T1000 (cell line): ENCODE data around the gene AVPI1.
"Not testable (repeated sequence)": the region's sequence is repeated elsewhere in the genome, so short reads cannot be mapped to it uniquely, and the experiment has no call there.

Source experiments
- DNase-seq: peaks from one replicate; lab custom pipeline; 2025; ENCODE audit warnings: mixed read lengths; lab: John Stamatoyannopoulos, UW

AVPI1 gene

GRCh38 chr10:97640174-97640867 is 46.7 kb downstream of the AVPI1 start, which contains the start of gene PI4K2A:
PI4K2A (plus strand) TSS chr10:97640671; CDS start chr10:97640743, 72 bp downstream.
- peak; percentile 99 for DNase-seq

DNA sequence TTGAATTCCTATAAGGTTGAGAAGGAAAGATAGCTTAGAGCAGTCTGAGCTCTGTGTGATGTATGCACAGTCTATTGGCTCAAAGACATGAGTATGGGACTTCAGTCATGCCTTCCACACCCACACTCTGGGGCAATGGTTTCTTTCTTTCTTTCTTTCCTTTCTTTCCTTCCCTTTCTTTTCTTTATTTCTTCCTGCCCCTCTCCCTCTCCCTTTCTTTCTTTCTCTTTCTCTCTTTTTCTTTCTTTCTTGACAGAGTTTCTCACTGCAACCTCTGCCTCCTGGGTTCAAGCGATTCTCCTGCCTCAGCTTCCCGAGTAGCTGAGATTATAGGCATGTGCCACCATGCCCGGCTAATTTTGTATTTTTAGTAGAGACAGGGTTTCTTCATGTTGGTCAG is 48.0 kb downstream of the AVPI1 start:
- DNase-seq: not testable (repeated sequence)

DNA sequence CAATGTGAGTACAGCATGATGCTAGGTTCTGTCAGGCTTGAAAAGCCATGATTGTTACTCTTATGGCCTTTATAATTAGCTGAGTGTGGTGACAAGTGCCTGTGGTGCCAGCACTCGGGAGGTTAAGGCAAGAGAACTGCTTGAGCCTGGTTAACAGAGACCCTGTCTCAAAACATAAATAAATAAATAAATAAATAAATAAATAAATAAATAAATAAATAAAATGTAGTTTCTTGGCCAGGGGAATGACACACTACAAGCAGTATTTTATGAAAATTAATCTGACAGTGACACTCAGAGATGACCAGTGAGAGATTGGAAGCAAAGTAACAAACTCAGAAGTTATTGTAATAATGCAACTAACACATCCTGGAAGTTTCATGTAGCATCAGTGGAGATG is 51.5 kb downstream of the AVPI1 start:
- no peak for DNase-seq

DNA sequence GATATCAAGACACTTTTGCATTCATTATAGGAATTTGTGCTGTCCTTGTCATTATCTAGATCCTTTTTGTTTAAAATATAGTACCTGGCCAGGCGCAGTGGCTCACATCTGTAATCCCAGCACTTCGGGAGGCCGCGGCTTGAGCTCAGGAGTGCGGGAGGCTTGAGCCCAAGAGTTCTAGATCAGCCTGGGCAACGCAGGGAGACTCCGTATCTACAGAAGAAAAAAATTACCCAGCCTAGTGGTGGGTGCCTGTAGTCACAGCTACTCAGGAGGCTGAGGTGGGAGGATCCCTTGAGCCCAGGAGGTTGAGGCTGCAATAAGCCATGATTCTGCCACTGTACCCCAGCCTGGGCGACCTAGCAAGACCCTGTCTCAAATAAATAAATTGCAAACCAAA is 53.1 kb downstream of the AVPI1 start:
- DNase-seq: no peak

GRCh38 chr10:97632949-97633884 is 53.8 kb downstream of the AVPI1 start, which contains the start of gene MORN4:
MORN4 (minus strand) TSS chr10:97633500; CDS start chr10:97619653, 13,847 bp downstream.
- DNase-seq: peak; percentile 95

GRCh38 chr10:97631098-97631497 is 55.9 kb downstream of the AVPI1 start:
- DNase-seq: no peak

- DNase-seq: no peak
These were observed 57.8 kb downstream of the AVPI1 start for GRCh38 chr10:97629289-97629688.

DNA sequence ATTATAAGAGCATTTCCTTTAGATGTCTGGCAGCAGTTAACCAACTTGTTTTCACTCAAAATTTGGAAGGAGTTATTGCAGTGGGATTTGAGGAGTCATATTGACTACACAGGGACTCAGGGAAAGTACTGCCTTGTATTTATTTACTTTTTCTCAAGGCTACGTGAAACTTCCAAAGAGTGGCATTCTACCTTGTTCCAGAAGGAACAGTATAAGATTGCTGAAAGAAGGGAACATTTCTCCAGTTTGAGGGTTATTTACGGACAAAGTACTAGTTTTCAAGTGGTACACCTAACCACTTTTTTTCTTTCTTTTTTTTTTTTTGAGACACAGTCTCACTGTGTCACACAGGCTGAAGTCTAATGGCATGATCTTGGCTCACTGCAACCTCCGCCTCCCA is 58.8 kb downstream of the AVPI1 start:
- no peak for DNase-seq

DNA sequence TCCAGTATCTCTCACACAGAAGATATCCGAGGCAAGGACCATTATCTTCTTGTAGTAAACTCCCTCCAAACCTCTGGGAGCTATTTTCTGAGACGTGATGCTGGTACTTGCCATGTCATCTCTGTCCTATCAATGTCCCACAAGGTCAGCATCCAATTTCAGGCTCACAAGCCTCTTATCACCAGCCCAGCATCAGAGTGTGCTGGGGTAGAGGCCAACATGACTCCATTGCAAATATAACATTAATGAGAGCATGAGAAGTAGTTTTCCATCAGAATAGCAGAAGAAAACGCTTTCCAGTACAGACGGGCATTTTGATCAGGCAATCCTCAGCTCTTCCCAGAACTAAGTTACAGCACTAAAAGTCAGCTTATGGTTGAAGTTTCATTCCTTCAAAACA is 59.3 kb downstream of the AVPI1 start:
- DNase-seq: no peak
